Common myeloid progenitor, CD34-positive (primary cell): Measurements from ENCODE around the gene BMAL2. TPM values are rescaled to one million over a fixed set of nuclear protein-coding genes. Genes with fewer than 3 reads are reported as not detected.

Source experiments
- CTCF ChIA-PET: fragments of 350-600 bp; sonication (Branson Sonifier 250); formaldehyde crosslinking; loops from one replicate; lab custom pipeline; 2021; ENCODE audit warnings: antibody characterized with exemption; lab: Charles Lee
- POLR2A ChIA-PET: fragments of 350-600 bp; sonication (Branson Sonifier 250); formaldehyde crosslinking; loops from one replicate; lab custom pipeline; 2021; ENCODE audit warnings: antibody characterized with exemption; lab: Charles Lee
- DNase-seq, 3 donors: peaks; one replicate each; pipeline versions ENCODE4 v3.0.0 to v3.0.0-alpha.2; 2013
- H3K27ac ChIP-seq, 2 experiments: 1 replicate in 1 of 2; 2 replicates in 1 of 2; pipeline ENCODE4 v1.7.0; 2013; ENCODE audit warnings: inconsistent platforms in 2 of 2, low read length in 2 of 2, mild to moderate bottlenecking in 2 of 2, low read depth in 1 of 2, moderate library complexity in 1 of 2; ENCODE audit not compliant: severe bottlenecking in 2 of 2, insufficient read depth in 1 of 2, poor library complexity in 1 of 2
- H3K27me3 ChIP-seq, 5 experiments: replicated peaks in 2 of 5; 1 replicate in 3 of 5; 2 replicates in 2 of 5; pipeline versions ENCODE4 v1.6.1 to v1.7.0; 2013; ENCODE audit warnings: low read length in 4 of 5, mild to moderate bottlenecking in 2 of 5, moderate library complexity in 2 of 5, inconsistent platforms in 1 of 5; ENCODE audit not compliant: insufficient read depth in 5 of 5, control insufficient read depth in 4 of 5
- H3K36me3 ChIP-seq, 4 experiments: 1 replicate in 2 of 4; 2 replicates in 2 of 4; pipeline versions ENCODE4 v1.6.1 to v1.7.0; 2013; ENCODE audit warnings: low read length in 3 of 4, control low read depth in 1 of 4, mild to moderate bottlenecking in 1 of 4; ENCODE audit not compliant: control insufficient read depth in 4 of 4, insufficient read depth in 4 of 4
- H3K4me1 ChIP-seq, 4 experiments: 1 replicate in 3 of 4; 2 replicates in 1 of 4; pipeline versions ENCODE4 v1.6.1 to v1.7.1; 2013; ENCODE audit warnings: low read length in 3 of 4, mild to moderate bottlenecking in 3 of 4, control low read depth in 1 of 4, inconsistent platforms in 1 of 4, moderate library complexity in 1 of 4; ENCODE audit not compliant: control insufficient read depth in 4 of 4, insufficient read depth in 4 of 4; ENCODE audit errors: control extremely low read depth in 1 of 4
- H3K4me3 ChIP-seq, 7 experiments: 1 replicate in 4 of 7; 2 replicates in 3 of 7; pipeline versions ENCODE4 v1.5.1 to v1.7.0; 2013; ENCODE audit warnings: mild to moderate bottlenecking in 7 of 7, low read length in 6 of 7, moderate library complexity in 6 of 7, inconsistent platforms in 2 of 7, low read depth in 2 of 7, control low read depth in 1 of 7; ENCODE audit not compliant: insufficient read depth in 4 of 7, control insufficient read depth in 1 of 7; ENCODE audit errors: extremely low read depth in 1 of 7
- H3K9me3 ChIP-seq, 5 experiments: 1 replicate in 4 of 5; 2 replicates in 1 of 5; pipeline versions ENCODE4 v1.6.1 to v1.7.1; 2013; ENCODE audit warnings: low read length in 4 of 5, mild to moderate bottlenecking in 2 of 5, inconsistent platforms in 1 of 5, low read depth in 1 of 5, moderate library complexity in 1 of 5; ENCODE audit not compliant: control insufficient read depth in 4 of 5, insufficient read depth in 2 of 5; ENCODE audit errors: control extremely low read depth in 1 of 5
- WGBS: methylation state at CpG from one replicate; pipeline ENCODE4 v1.1.5; 2013; ENCODE audit not compliant: insufficient coverage; 5-methylcytosine and 5-hydroxymethylcytosine counted together
- polyA plus RNA-seq: library from polyadenylated mRNA; unstranded; fragments of 120-200 nt; gene quantifications from one replicate; pipeline ENCODE4 v1.2.1, GENCODE V29; 2013

Gene BMAL2
- polyA plus RNA-seq = 12.1 TPM

- Histone ChIP-seq H3K27me3 (peaks cover 0 to 4% (median 0%) of the 10 kb centered on the region in 5 experiments), H3K27ac (no peak within 1 kb of the TSS)
- POLR2A ChIA-PET = no interaction called here
Measured at GRCh38 chr12:27332714-27333402, at the start of gene BMAL2. TSS of gene BMAL2 (plus strand) at chr12:27332836. CDS start at chr12:27333073, 237 bp downstream.

GRCh38 chr12:27284021-27284420, 48.6 kb upstream of the BMAL2 start:
- Histone ChIP-seq H3K9me3 (no peaks in the 10 kb centered on the region), H3K36me3 (peaks cover 0 to 2% (median 0%) of the 10 kb centered on the region in 4 experiments), H3K27me3 (no peaks in the 10 kb centered on the region), H3K27ac (no peak overlapping the region), H3K4me1 (no peaks in the 10 kb centered on the region), H3K4me3 (no peak overlapping the region)
- POLR2A ChIA-PET = no interaction called here
- CTCF ChIA-PET = interaction anchor here (1.6 to 2.0 kb wide), 2 partner anchors 13 to 35 kb away, joined by 5 to 7 read pairs; no protein-coding TSS in a partner anchor
- no peak for DNase-seq
- WGBS = 98% methylated on average over 3 of the region's 3 CpGs

More at GRCh38 chr12:27332714-27333402, at the start of gene BMAL2:
- Histone ChIP-seq H3K9me3 (no peaks in the 10 kb centered on the region), H3K4me3 (peak within 1 kb of the TSS; percentile 76 to 95 (median 83)), H3K4me1 (peaks cover 9 to 34% (median 22%) of the 10 kb centered on the region in 4 experiments), H3K36me3 (no peaks in the 10 kb centered on the region)
- peak; percentile 34 to 76 (median 68) for DNase-seq
- CTCF ChIA-PET = interaction anchor here (1.2 to 2.0 kb wide), 4 partner anchors 27 to 54 kb away, joined by 3 to 6 read pairs (median 4); no protein-coding TSS in a partner anchor
- WGBS = under 1% methylated on average over 66 of the region's 96 CpGs

GRCh38 chr12:27284751-27285150, 47.9 kb upstream of the BMAL2 start:
- Histone ChIP-seq H3K36me3 (peaks cover 0 to 2% (median 0%) of the 10 kb centered on the region in 4 experiments), H3K4me3 (no peak overlapping the region), H3K27me3 (no peaks in the 10 kb centered on the region), H3K9me3 (no peaks in the 10 kb centered on the region), H3K4me1 (no peaks in the 10 kb centered on the region), H3K27ac (no peak overlapping the region)
- DNase-seq = no peak
- WGBS = 100% methylated on average over 1 of the region's 2 CpGs
- POLR2A ChIA-PET = no interaction called here
- CTCF ChIA-PET = interaction anchor here (1.2 to 2.0 kb wide), 3 partner anchors 12 to 35 kb away, joined by 3 to 7 read pairs (median 5); no protein-coding TSS in a partner anchor

- H3K27me3 ChIP-seq = no peaks in the 10 kb centered on the region
Measured at GRCh38 chr12:27285403-27285802, 47.2 kb upstream of the BMAL2 start.

GRCh38 chr12:27289414-27289813, 43.2 kb upstream of the BMAL2 start:
- no peak for DNase-seq
- Histone ChIP-seq H3K4me3 (no peak overlapping the region), H3K36me3 (peaks cover 0 to 5% (median 2%) of the 10 kb centered on the region in 4 experiments), H3K27me3 (no peaks in the 10 kb centered on the region), H3K9me3 (no peaks in the 10 kb centered on the region), H3K27ac (no peak overlapping the region), H3K4me1 (peaks cover 0 to 5% (median 0%) of the 10 kb centered on the region in 4 experiments)
- POLR2A ChIA-PET = no interaction called here
- CTCF ChIA-PET = interaction anchor here (1.0 kb wide), 1 partner anchor 12 kb away, joined by 3 read pairs; no protein-coding TSS in a partner anchor
- no CpG with 5 or more reads among the region's 3 CpGs for WGBS

More at GRCh38 chr12:27285403-27285802, 47.2 kb upstream of the BMAL2 start:
- WGBS = 100% methylated on average over 1 of the region's 1 CpG
- no peaks in the 10 kb centered on the region for H3K9me3 ChIP-seq
- ChIA-PET POLR2A (no interaction called here), CTCF (interaction anchor here (1.2 to 2.0 kb wide), 3 partner anchors 12 to 36 kb away, joined by 3 to 7 read pairs (median 5); no protein-coding TSS in a partner anchor)
- H3K4me3 ChIP-seq = no peak overlapping the region
- H3K4me1 ChIP-seq = no peaks in the 10 kb centered on the region
- DNase-seq = no peak
- H3K27ac ChIP-seq = no peak overlapping the region
- peaks cover 0 to 2% (median 0%) of the 10 kb centered on the region in 4 experiments for H3K36me3 ChIP-seq

GRCh38 chr12:27290501-27291168, 42.0 kb upstream of the BMAL2 start:
- Histone ChIP-seq H3K36me3 (peaks cover 0 to 5% (median 3%) of the 10 kb centered on the region in 4 experiments), H3K27ac (no peak overlapping the region), H3K9me3 (no peaks in the 10 kb centered on the region), H3K4me3 (no peak overlapping the region), H3K4me1 (peaks cover 0 to 5% (median 0%) of the 10 kb centered on the region in 4 experiments), H3K27me3 (no peaks in the 10 kb centered on the region)
- no peak for DNase-seq
- CTCF ChIA-PET = interaction anchor here (0.8 to 1.2 kb wide), 2 partner anchors 12 to 56 kb away, joined by 3 read pairs; no protein-coding TSS in a partner anchor
- 92% methylated on average over 2 of the region's 4 CpGs for WGBS
- POLR2A ChIA-PET = interaction anchor here (0.6 kb wide), 1 partner anchor 9 kb away, joined by 3 read pairs; no protein-coding TSS in a partner anchor
